Measurements from ENCODE around the gene MANF. TPM values are rescaled to one million over a fixed set of nuclear protein-coding genes. Genes with fewer than 3 reads are reported as not detected.

MANF gene
- total and polyA plus RNA-seq, 9 donors = 60.8 to 93.1 (median 71.2) TPM

GRCh38 chr3:51379746-51380455, 5.2 kb upstream of the MANF start:
- Histone ChIP-seq H3K4me3 (ENCODE audit: low read length) (no peak overlapping the region), H3K27ac (ENCODE audit: low read length) (no peak overlapping the region), H3K27me3 (ENCODE audit: control insufficient read depth, insufficient read depth, low read length) (no peaks in the 10 kb centered on the region), H3K4me1 (ENCODE audit: control insufficient read depth, insufficient read depth, low read length) (peaks cover 23% of the 10 kb centered on the region), H3K9me3 (replicated peaks; ENCODE audit: control insufficient read depth, low read depth, low read length) (no peaks in the 10 kb centered on the region), H3K36me3 (ENCODE audit: control insufficient read depth, insufficient read depth, low read length) (no peaks in the 10 kb centered on the region)
- 73% methylated on average over 7 of the region's 8 CpGs for WGBS (ENCODE audit: insufficient coverage)
- no peak for DNase-seq

- no peak for DNase-seq
- Histone ChIP-seq H3K27me3 (ENCODE audit: control insufficient read depth, insufficient read depth, low read length) (no peaks in the 10 kb centered on the region), H3K36me3 (ENCODE audit: control insufficient read depth, insufficient read depth, low read length) (no peaks in the 10 kb centered on the region), H3K4me1 (ENCODE audit: control insufficient read depth, insufficient read depth, low read length) (peaks cover 26% of the 10 kb centered on the region), H3K9me3 (replicated peaks; ENCODE audit: control insufficient read depth, low read depth, low read length) (no peaks in the 10 kb centered on the region), H3K27ac (ENCODE audit: low read length) (no peak overlapping the region), H3K4me3 (ENCODE audit: low read length) (no peak overlapping the region)
- 83% methylated on average over 13 of the region's 15 CpGs for WGBS (ENCODE audit: insufficient coverage)
Measured at GRCh38 chr3:51380601-51381332, 4.3 kb upstream of the MANF start.

DNA sequence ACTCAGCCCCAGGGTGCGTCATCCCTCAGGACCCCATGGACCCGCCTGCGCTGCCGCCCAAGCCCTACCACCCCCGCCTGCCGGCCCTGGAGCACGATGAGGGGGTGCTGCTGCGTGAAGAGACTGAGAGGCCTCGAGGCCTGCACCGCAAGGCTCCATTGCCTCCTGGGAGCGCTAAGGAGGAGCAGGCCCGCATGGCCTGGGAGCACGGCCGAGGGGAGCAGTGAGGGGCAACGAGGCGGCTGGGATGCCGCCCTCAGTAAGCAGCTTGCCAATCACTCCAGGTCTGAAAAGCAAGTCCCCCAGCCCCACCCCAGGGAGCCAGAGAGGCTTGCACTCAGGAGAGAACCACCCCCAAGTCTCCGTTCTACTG, 3.8 kb upstream of the MANF start:
- Histone ChIP-seq H3K4me3 (ENCODE audit: low read length) (no peak overlapping the region), H3K27ac (ENCODE audit: low read length) (no peak overlapping the region), H3K36me3 (ENCODE audit: control insufficient read depth, insufficient read depth, low read length) (peaks cover 4% of the 10 kb centered on the region), H3K4me1 (ENCODE audit: control insufficient read depth, insufficient read depth, low read length) (peaks cover 31% of the 10 kb centered on the region), H3K27me3 (ENCODE audit: control insufficient read depth, insufficient read depth, low read length) (no peaks in the 10 kb centered on the region), H3K9me3 (replicated peaks; ENCODE audit: control insufficient read depth, low read depth, low read length) (no peaks in the 10 kb centered on the region)
- no peak for DNase-seq
- 91% methylated on average over 12 of the region's 18 CpGs for WGBS (ENCODE audit: insufficient coverage)

GRCh38 chr3:51382076-51382745, 2.9 kb upstream of the MANF start:
- Histone ChIP-seq H3K9me3 (replicated peaks; ENCODE audit: control insufficient read depth, low read depth, low read length) (no peaks in the 10 kb centered on the region), H3K27ac (ENCODE audit: low read length) (no peak overlapping the region), H3K4me3 (ENCODE audit: low read length) (no peak overlapping the region), H3K36me3 (ENCODE audit: control insufficient read depth, insufficient read depth, low read length) (peaks cover 9% of the 10 kb centered on the region), H3K4me1 (ENCODE audit: control insufficient read depth, insufficient read depth, low read length) (peaks cover 38% of the 10 kb centered on the region), H3K27me3 (ENCODE audit: control insufficient read depth, insufficient read depth, low read length) (no peaks in the 10 kb centered on the region)
- no peak for DNase-seq
- WGBS (ENCODE audit: insufficient coverage) = 100% methylated on average over 1 of the region's 4 CpGs

GRCh38 chr3:51382947-51383578, 2.0 kb upstream of the MANF start:
- 93% methylated on average over 2 of the region's 3 CpGs for WGBS (ENCODE audit: insufficient coverage)
- H3K27me3 ChIP-seq (ENCODE audit: control insufficient read depth, insufficient read depth, low read length) = no peaks in the 10 kb centered on the region
- H3K4me3 ChIP-seq (ENCODE audit: low read length) = no peak overlapping the region
- peaks cover 44% of the 10 kb centered on the region for H3K4me1 ChIP-seq (ENCODE audit: control insufficient read depth, insufficient read depth, low read length)
- DNase-seq = no peak
- H3K36me3 ChIP-seq (ENCODE audit: control insufficient read depth, insufficient read depth, low read length) = peaks cover 17% of the 10 kb centered on the region
- no peaks in the 10 kb centered on the region for H3K9me3 ChIP-seq (replicated peaks; ENCODE audit: control insufficient read depth, low read depth, low read length)
- no peak overlapping the region for H3K27ac ChIP-seq (ENCODE audit: low read length)

GRCh38 chr3:51384055-51384725, 901 bp upstream of the MANF start:
- Histone ChIP-seq H3K9me3 (replicated peaks; ENCODE audit: control insufficient read depth, low read depth, low read length) (no peaks in the 10 kb centered on the region), H3K27ac (ENCODE audit: low read length) (peak overlapping the region; percentile 98), H3K4me1 (ENCODE audit: control insufficient read depth, insufficient read depth, low read length) (peaks cover 34% of the 10 kb centered on the region), H3K27me3 (ENCODE audit: control insufficient read depth, insufficient read depth, low read length) (no peaks in the 10 kb centered on the region), H3K4me3 (ENCODE audit: low read length) (peak overlapping the region; percentile 98), H3K36me3 (ENCODE audit: control insufficient read depth, insufficient read depth, low read length) (peaks cover 29% of the 10 kb centered on the region)
- DNase-seq = no peak
- WGBS (ENCODE audit: insufficient coverage) = under 1% methylated on average over 26 of the region's 29 CpGs

GRCh38 chr3:51385621-51386091, 565 bp downstream of the MANF start:
- no peak for DNase-seq
- WGBS (ENCODE audit: insufficient coverage) = 0% methylated on average over 9 of the region's 18 CpGs
- Histone ChIP-seq H3K4me3 (ENCODE audit: low read length) (peak overlapping the region; percentile 98), H3K36me3 (ENCODE audit: control insufficient read depth, insufficient read depth, low read length) (peaks cover 40% of the 10 kb centered on the region), H3K27ac (ENCODE audit: low read length) (peak overlapping the region; percentile 74), H3K27me3 (ENCODE audit: control insufficient read depth, insufficient read depth, low read length) (no peaks in the 10 kb centered on the region), H3K9me3 (replicated peaks; ENCODE audit: control insufficient read depth, low read depth, low read length) (no peaks in the 10 kb centered on the region), H3K4me1 (ENCODE audit: control insufficient read depth, insufficient read depth, low read length) (peaks cover 35% of the 10 kb centered on the region)

DNA sequence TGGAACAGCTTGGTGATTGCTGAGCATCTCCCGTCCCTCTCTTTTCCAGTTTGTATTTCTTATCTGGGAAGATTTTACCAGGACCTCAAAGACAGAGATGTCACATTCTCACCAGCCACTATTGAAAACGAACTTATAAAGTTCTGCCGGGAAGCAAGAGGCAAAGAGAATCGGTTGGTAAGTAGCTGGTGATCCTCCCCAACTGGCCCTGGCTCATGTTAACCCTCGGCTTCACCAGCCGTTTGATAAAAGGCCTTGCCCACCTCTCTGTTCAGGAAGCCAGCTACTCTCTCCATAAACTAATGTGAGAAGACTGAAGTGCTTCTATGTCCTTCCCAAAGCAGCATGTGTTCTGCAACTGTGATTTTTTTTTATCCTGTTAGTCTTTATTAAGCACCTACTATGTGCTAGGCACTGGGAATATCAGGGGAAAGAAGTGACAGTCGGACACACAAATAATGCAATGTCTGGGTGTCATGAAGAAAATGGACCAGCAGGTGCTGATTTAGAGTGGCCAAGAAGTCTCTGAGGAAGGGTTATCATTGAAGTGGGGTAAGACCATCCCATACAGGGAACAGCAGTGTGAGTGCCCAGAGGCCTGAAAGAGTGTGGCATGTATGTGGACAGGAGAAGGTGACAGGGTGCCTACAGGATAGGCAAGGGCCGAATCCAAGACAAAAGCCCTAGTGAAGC, 1.2 kb downstream of the MANF start:
- H3K4me1 ChIP-seq (ENCODE audit: control insufficient read depth, insufficient read depth, low read length) = peaks cover 37% of the 10 kb centered on the region
- DNase-seq = no peak
- no peak overlapping the region for H3K27ac ChIP-seq (ENCODE audit: low read length)
- H3K36me3 ChIP-seq (ENCODE audit: control insufficient read depth, insufficient read depth, low read length) = peaks cover 40% of the 10 kb centered on the region
- H3K9me3 ChIP-seq (replicated peaks; ENCODE audit: control insufficient read depth, low read depth, low read length) = no peaks in the 10 kb centered on the region
- WGBS (ENCODE audit: insufficient coverage) = 100% methylated on average over 1 of the region's 8 CpGs
- H3K4me3 ChIP-seq (ENCODE audit: low read length) = peak overlapping the region; percentile 98
- H3K27me3 ChIP-seq (ENCODE audit: control insufficient read depth, insufficient read depth, low read length) = no peaks in the 10 kb centered on the region

- 76% methylated on average over 4 of the region's 5 CpGs for WGBS (ENCODE audit: insufficient coverage)
- Histone ChIP-seq H3K4me1 (ENCODE audit: control insufficient read depth, insufficient read depth, low read length) (peaks cover 37% of the 10 kb centered on the region), H3K4me3 (ENCODE audit: low read length) (no peak overlapping the region), H3K9me3 (replicated peaks; ENCODE audit: control insufficient read depth, low read depth, low read length) (no peaks in the 10 kb centered on the region), H3K27me3 (ENCODE audit: control insufficient read depth, insufficient read depth, low read length) (no peaks in the 10 kb centered on the region), H3K36me3 (ENCODE audit: control insufficient read depth, insufficient read depth, low read length) (peaks cover 40% of the 10 kb centered on the region), H3K27ac (ENCODE audit: low read length) (no peak overlapping the region)
- no peak for DNase-seq
Measured at GRCh38 chr3:51386852-51387229, 1.8 kb downstream of the MANF start.
